HepG2 (cell line): Measurements from ENCODE around the gene CAMK1D. TPM values are rescaled to one million over a fixed set of nuclear protein-coding genes. Genes with fewer than 3 reads are reported as not detected.

Experiments
- ATAC-seq: fragments of 200-7000 bp; cut with Tn5 transposase; 3 replicates; pipeline ENCODE4 v1.9.1; 2020; ENCODE audit warnings: mild to moderate bottlenecking, moderate library complexity
- BruUV-seq: library from RNA; stranded (reverse); fragments of 400-500 nt; replicated peaks from 2 replicates; lab custom pipeline; 2021; lab: Mats Ljungman, UMichigan
- CTCF ChIA-PET: fragments of 300-600 bp; formaldehyde crosslinking; extraction: SDS; loops from one replicate; lab custom pipeline; 2021; ENCODE audit warnings: low total read pairs, inconsistent platforms, low intra/inter-chr PET ratio; lab: Yijun Ruan, JAX
- POLR2A ChIA-PET: fragments of 350-600 bp; sonication (Branson Sonifier 250); formaldehyde crosslinking; loops from one replicate; lab custom pipeline; 2020; ENCODE audit warnings: antibody characterized with exemption, inconsistent platforms; lab: Yijun Ruan, JAX
- DNase-seq: peaks from one replicate; pipeline ENCODE4 v3.0.0-alpha.2; 2015; ENCODE audit warnings: low spot score
- FAIRE-seq: peaks from 3 replicates; lab custom pipeline; 2011; peaks lifted over from hg19 to GRCh38; lab: Jason Lieb, UNC
- H2AFZ ChIP-seq: one replicate; pipeline ENCODE4 v1.6.1; 2011; ENCODE audit warnings: low read length, inconsistent platforms
- H3K27ac ChIP-seq: fragments of 300-600 bp; 3 replicates; pipeline ENCODE4 v1.8.0; 2011; ENCODE audit warnings: mixed run types, mild to moderate bottlenecking, mixed read lengths, low read length, inconsistent platforms; ENCODE audit not compliant: insufficient read depth; ENCODE audit errors: extremely low read length
- H3K27me3 ChIP-seq, 2 experiments: fragments of 200-600 bp in 1 of 2; 2 replicates in 1 of 2; 3 replicates in 1 of 2; pipeline versions ENCODE4 v1.6.0 to v1.8.0; 2011; ENCODE audit warnings: low read length in 2 of 2, mild to moderate bottlenecking in 2 of 2, moderate library complexity in 2 of 2, inconsistent platforms in 1 of 2; ENCODE audit not compliant: insufficient read depth in 2 of 2, control insufficient read depth in 1 of 2
- H3K36me3 ChIP-seq, 2 experiments: fragments of 200-600 bp in 1 of 2; replicated peaks in 1 of 2; 2 replicates in 1 of 2; 3 replicates in 1 of 2; pipeline versions ENCODE4 v1.5.1 to v1.8.0; 2011; ENCODE audit warnings: low read length in 2 of 2, inconsistent platforms in 1 of 2; ENCODE audit not compliant: insufficient read depth in 2 of 2, control insufficient read depth in 1 of 2
- H3K4me1 ChIP-seq: 2 replicates; pipeline ENCODE4 v1.5.1; 2012; ENCODE audit warnings: low read length, inconsistent platforms; ENCODE audit not compliant: insufficient read depth
- H3K4me2 ChIP-seq: 2 replicates; pipeline ENCODE4 v1.6.0; 2011; ENCODE audit warnings: low read depth, low read length, inconsistent platforms
- H3K4me3 ChIP-seq, 3 experiments: fragments of 200-600 bp in 1 of 3; sonication (generic), shearing (Covaris generic) in 1 of 3; replicated peaks in 1 of 3; 2 replicates each; pipeline ENCODE4 v1.5.1; 2011 to 2016; ENCODE audit warnings: low read length in 3 of 3, inconsistent platforms in 2 of 3, low read depth in 2 of 3, mild to moderate bottlenecking in 2 of 3, control low read depth in 1 of 3, mixed read lengths in 1 of 3; ENCODE audit not compliant: insufficient read depth in 1 of 3
- H3K79me2 ChIP-seq: one replicate; pipeline ENCODE4 v1.6.1; 2011; ENCODE audit warnings: low read length, inconsistent platforms; ENCODE audit not compliant: insufficient read depth
- H3K9ac ChIP-seq: 2 replicates; pipeline ENCODE4 v1.6.0; 2011; ENCODE audit warnings: mild to moderate bottlenecking, low read depth, low read length, inconsistent platforms; ENCODE audit not compliant: insufficient read depth
- H3K9me3 ChIP-seq: 2 replicates; pipeline ENCODE4 v1.5.1; 2012; ENCODE audit warnings: mild to moderate bottlenecking, low read length
- H4K20me1 ChIP-seq: 2 replicates; pipeline ENCODE4 v1.6.0; 2011; ENCODE audit warnings: inconsistent platforms, mild to moderate bottlenecking, low read length, moderate library complexity; ENCODE audit not compliant: insufficient read depth
- BRCA1 ChIP-seq: sonication (generic); formaldehyde crosslinking; IDR thresholded peaks from 2 replicates; pipeline ENCODE4 v1.4.0; 2020; ENCODE audit warnings: missing genetic modification reagents
- IKZF1 ChIP-seq: fragments of 450-650 bp; IDR thresholded peaks from 2 replicates; pipeline ENCODE4 v1.7.1; 2016
- ISL2 ChIP-seq: sonication (generic); formaldehyde crosslinking; IDR thresholded peaks from 2 replicates; pipeline ENCODE4 v1.5.0; 2020; ENCODE audit warnings: missing genetic modification reagents
- JDP2 ChIP-seq: sonication (generic); formaldehyde crosslinking; IDR thresholded peaks from 2 replicates; pipeline ENCODE4 v1.8.1; 2022; ENCODE audit warnings: missing genetic modification reagents, borderline replicate concordance
- KDM1A ChIP-seq: IDR thresholded peaks from 2 replicates; pipeline ENCODE4 v1.6.1; 2016; ENCODE audit warnings: missing compliant biosample characterization
- MIER3 ChIP-seq: IDR thresholded peaks from 2 replicates; pipeline ENCODE4 v1.6.1; 2016; ENCODE audit warnings: missing compliant biosample characterization, borderline replicate concordance
- SRSF1 ChIP-seq: fragments of 200-400 bp; formaldehyde crosslinking; optimal IDR thresholded peaks from 2 replicates; pipeline ENCODE3; 2017; ENCODE audit warnings: mild to moderate bottlenecking, low read depth, low read length, moderate library complexity
- TBP ChIP-seq: sonication (generic); formaldehyde crosslinking; IDR thresholded peaks from 2 replicates; pipeline ENCODE4 v1.5.0; 2020; ENCODE audit warnings: missing genetic modification reagents
- ZNF224 ChIP-seq: sonication (generic); formaldehyde crosslinking; IDR thresholded peaks from 2 replicates; pipeline ENCODE4 v1.5.0; 2020; ENCODE audit warnings: mild to moderate bottlenecking, missing genetic modification reagents
- ZNF232 ChIP-seq: sonication (generic); formaldehyde crosslinking; IDR thresholded peaks from 2 replicates; pipeline ENCODE4 v1.4.0; 2020; ENCODE audit warnings: missing genetic modification reagents, borderline replicate concordance
- ZNF619 ChIP-seq: sonication (generic); formaldehyde crosslinking; IDR thresholded peaks from 2 replicates; pipeline ENCODE4 v1.4.0; 2020; ENCODE audit warnings: mild to moderate bottlenecking, missing genetic modification reagents
- WGBS: methylation state at CpG from one replicate; pipeline ENCODE4 v1.1.6; 2017; ENCODE audit warnings: low lambda C conversion rate; 5-methylcytosine and 5-hydroxymethylcytosine counted together
- in situ Hi-C: cut with HindIII; loops from 2 replicates; pipeline ENCODE4 v1.10.0; 2017; ENCODE audit warnings: low pct_unique_long_range_greater_than_20kb; ENCODE audit not compliant: extremely low pct_ligation_motif_present
- intact Hi-C: fragments of 100-400 bp; cut with micrococcal nuclease; formaldehyde crosslinking; loops from one replicate; pipeline ENCODE4 v1.10.0; 2022; ENCODE audit not compliant: unreplicated experiment
- polyA plus RNA-seq, 8 experiments: library from polyadenylated mRNA; depleted of rRNA in 3 of 8; stranded (reverse) in 7 of 8; unstranded in 1 of 8; fragments of >200 nt; fragmentation: Illumina TruSeq in 4 of 8; extraction: Trizol in 4 of 8; gene quantifications; 2 replicates each; pipeline versions ENCODE4 v1.2.1 to v1.2.3, GENCODE V29; 2011 to 2016; ENCODE audit warnings: low read depth in 4 of 8, missing spikeins in 1 of 8, mixed read lengths in 1 of 8; ENCODE audit not compliant: insufficient read depth in 1 of 8
- total RNA-seq, 5 experiments: library from RNA; depleted of rRNA; stranded (reverse); fragments of >200 nt; fragmentation: Illumina TruSeq; extraction: Trizol; gene quantifications; 2 replicates each; pipeline ENCODE4 v1.2.3, GENCODE V29; 2016; ENCODE audit warnings: low read depth in 1 of 5
- TF ChIP-seq, protein P1 (sequence below): IDR thresholded peaks from 2 replicates; pipeline ENCODE4 v1.6.1; 2016; ENCODE audit warnings: control low read depth

The CAMK1D gene
- total and polyA plus RNA-seq, 2 of the 13 experiments (the other 11 are each of a cell fraction or from before 2014, with no cell fraction given) = under 0.01 TPM; not detected in 1

DNA sequence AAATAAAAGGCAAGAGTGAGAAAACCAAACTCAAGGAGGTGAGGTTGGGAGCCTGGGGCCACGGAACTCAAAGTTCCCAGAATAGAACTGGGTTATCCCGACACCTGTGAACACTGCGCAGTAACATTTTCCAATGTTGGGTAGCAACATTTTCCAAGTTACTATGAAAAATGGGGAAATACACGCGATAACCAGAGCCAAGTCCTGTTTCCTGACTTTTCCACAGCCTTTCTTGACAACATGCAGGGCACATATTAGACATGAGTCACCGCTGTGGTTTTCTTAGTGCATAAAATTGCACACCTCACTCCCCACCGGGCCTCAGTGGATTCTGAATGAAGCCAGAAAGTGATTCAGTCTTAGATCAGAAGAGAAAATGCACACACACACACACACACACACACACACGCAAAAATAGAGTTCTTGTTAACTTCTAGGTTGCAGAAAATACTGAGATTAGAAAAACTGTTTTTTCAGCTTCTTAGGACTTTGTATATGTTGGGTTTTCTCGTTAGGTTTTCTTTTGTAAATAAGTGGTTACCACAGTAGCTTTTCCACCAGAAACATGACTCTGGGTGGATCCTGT is 70.0 kb downstream of the CAMK1D start:
- Histone ChIP-seq H3K4me2 (no peak overlapping the region), H3K36me3 (no peaks in the 10 kb centered on the region), H3K9ac (no peak overlapping the region), H3K4me1 (no peaks in the 10 kb centered on the region), H3K27ac (no peak overlapping the region), H2AFZ (no peak overlapping the region), H3K4me3 (no peak overlapping the region)
- in situ Hi-C loops = no loop called here
- ChIA-PET POLR2A (no interaction called here), CTCF (no interaction called here)
- DNase-seq = no peak
- WGBS = 51% methylated on average over 9 of the region's 9 CpGs
- TF ChIP-seq MIER3 = no peak
- no peak for TF ChIP-seq ZNF224 (CRISPR knock-in tag)
- no peak for TF ChIP-seq SRSF1
- TF ChIP-seq, protein P1, sequence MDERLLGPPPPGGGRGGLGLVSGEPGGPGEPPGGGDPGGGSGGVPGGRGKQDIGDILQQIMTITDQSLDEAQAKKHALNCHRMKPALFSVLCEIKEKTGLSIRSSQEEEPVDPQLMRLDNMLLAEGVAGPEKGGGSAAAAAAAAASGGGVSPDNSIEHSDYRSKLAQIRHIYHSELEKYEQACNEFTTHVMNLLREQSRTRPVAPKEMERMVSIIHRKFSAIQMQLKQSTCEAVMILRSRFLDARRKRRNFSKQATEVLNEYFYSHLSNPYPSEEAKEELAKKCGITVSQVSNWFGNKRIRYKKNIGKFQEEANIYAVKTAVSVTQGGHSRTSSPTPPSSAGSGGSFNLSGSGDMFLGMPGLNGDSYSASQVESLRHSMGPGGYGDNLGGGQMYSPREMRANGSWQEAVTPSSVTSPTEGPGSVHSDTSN (CRISPR knock-in tag) = no peak
- no peak for TF ChIP-seq ZNF619
- no peak for TF ChIP-seq KDM1A
- TF ChIP-seq ZNF232 (CRISPR knock-in tag) = no peak
- TF ChIP-seq, all 625 proteins: peak for 0
- no TSS peak for BruUV-seq
- no peaks in the 10 kb centered on the region for H3K79me2 ChIP-seq
- intact Hi-C loops = no loop called here
- FAIRE-seq = no peak
- no peaks in the 10 kb centered on the region for H4K20me1 ChIP-seq
- H3K27me3 ChIP-seq = peaks cover 0 to 9% of the 10 kb centered on the region in 2 experiments; a peak in 1 of 5 replicates
- ATAC-seq = no peak
- no peaks in the 10 kb centered on the region for H3K9me3 ChIP-seq

DNA sequence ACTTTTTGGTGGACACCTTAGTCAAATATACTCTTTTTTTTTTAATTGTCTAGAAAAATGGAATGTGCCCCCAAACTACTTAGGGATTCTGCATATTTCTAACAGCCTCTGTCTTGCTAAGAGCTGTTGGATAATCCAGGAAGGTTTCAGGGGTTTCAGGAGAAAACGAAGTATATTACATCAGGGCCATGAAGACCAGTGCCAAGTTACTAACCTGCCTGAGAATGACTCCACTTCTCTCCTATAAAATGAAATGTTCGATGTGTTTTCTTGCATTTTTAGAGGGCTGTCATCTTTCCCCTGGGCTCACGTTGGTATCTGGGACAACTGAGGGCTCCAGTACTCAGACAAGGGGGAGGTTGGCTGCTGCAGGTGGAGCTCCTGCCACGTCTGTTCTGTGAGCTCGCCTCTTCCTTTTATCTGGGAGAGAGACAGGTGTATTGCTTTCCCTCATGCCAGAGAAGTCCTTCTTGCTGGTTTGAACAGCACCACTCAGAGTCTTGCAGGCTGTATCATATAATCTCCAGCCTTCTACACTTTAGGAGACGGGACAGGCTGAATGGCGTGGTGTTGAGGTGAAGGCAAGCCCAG is 71.3 kb downstream of the CAMK1D start:
- ATAC-seq = no peak
- no peak overlapping the region for H3K4me2 ChIP-seq
- 12% methylated on average over 7 of the region's 7 CpGs for WGBS
- H3K27ac ChIP-seq = no peak overlapping the region
- H3K4me1 ChIP-seq = no peaks in the 10 kb centered on the region
- no peak for FAIRE-seq
- no peak overlapping the region for H3K9ac ChIP-seq
- intact Hi-C loops = no loop called here
- TF ChIP-seq ISL2 (no peak), BRCA1 (CRISPR knock-in tag) (no peak), TBP (CRISPR knock-in tag) (no peak), IKZF1 (no peak), JDP2 (no peak)
- TF ChIP-seq, all 625 proteins: peak for 0
- no peak for DNase-seq
- Histone ChIP-seq H3K79me2 (no peaks in the 10 kb centered on the region), H2AFZ (no peak overlapping the region), H3K9me3 (no peaks in the 10 kb centered on the region), H3K4me3 (no peak overlapping the region), H3K27me3 (peaks cover 0 to 9% of the 10 kb centered on the region in 2 experiments; a peak in 1 of 5 replicates), H3K36me3 (no peaks in the 10 kb centered on the region), H4K20me1 (no peaks in the 10 kb centered on the region)
- in situ Hi-C loops = no loop called here
- POLR2A ChIA-PET = no interaction called here
- BruUV-seq = no TSS peak
- CTCF ChIA-PET = no interaction called here
